Stomach (tissue), 4 donors: Measurements from ENCODE around the gene POLE.

Experiments used
- CTCF ChIP-seq, 7 experiments: fragments of 450-650 bp in 4 of 7; fragments of 200-600 bp in 3 of 7; sonication (generic) in 3 of 7; IDR thresholded peaks; one replicate each; pipeline ENCODE4 v1.5.1; 2016 to 2019; ENCODE audit warnings: antibody characterized with exemption in 7 of 7, control low read depth in 2 of 7, mild to moderate bottlenecking in 1 of 7
- POLR2A ChIP-seq, 4 donors: fragments of 450-650 bp; IDR thresholded peaks; one replicate each; pipeline ENCODE4 v1.6.1; 2016; ENCODE audit warnings: antibody characterized with exemption in 4 of 4, control low read depth in 2 of 4, mild to moderate bottlenecking in 1 of 4, moderate library complexity in 1 of 4

GRCh38 chr12:132672116-132672515 lies 15.0 kb downstream of the POLE start:
- no peak for TF ChIP-seq CTCF (IDR thresholded peaks at IDR 0.05)
- TF ChIP-seq POLR2A (IDR thresholded peaks at IDR 0.05): no peak
